ENCODE data around the gene PITPNC1. TPM values are rescaled to one million over a fixed set of nuclear protein-coding genes. Genes with fewer than 3 reads are reported as not detected.

PITPNC1 gene
- total and polyA plus RNA-seq, 12 donors = 4.9 to 33.0 (median 14.0) TPM

GRCh38 chr17:67729903-67730302, 352.8 kb downstream of the PITPNC1 start:
- Histone ChIP-seq H3K27me3 (no peaks in the 10 kb centered on the region), H3K36me3 (replicated peaks in 1 of 2) (peaks cover 0 to 55% of the 10 kb centered on the region in 2 donors), H3K4me3 (no peak overlapping the region), H3K27ac (no peak overlapping the region), H3K9me3 (replicated peaks in 1 of 3) (no peaks in the 10 kb centered on the region), H3K4me1 (replicated peaks in 1 of 2) (no peaks in the 10 kb centered on the region)
- intact Hi-C loops (cut with DNase I) = loop anchor here in 1 of 2 donors (10.0 kb wide), 1 partner anchor 195 kb away; no protein-coding TSS in a partner anchor
- TF ChIP-seq CTCF (IDR thresholded peaks at IDR 0.05) = no peak
- TF ChIP-seq POLR2A (IDR thresholded peaks at IDR 0.05) = no peak
- DNase-seq = no peak
- WGBS, 4 donors = 90 to 98% (median 97%) methylated on average over 6 of the region's 6 CpGs

- H3K9me3 ChIP-seq (replicated peaks in 1 of 3) = no peaks in the 10 kb centered on the region
- no peak overlapping the region for H3K4me3 ChIP-seq
- no peak for DNase-seq
- H3K27me3 ChIP-seq = no peaks in the 10 kb centered on the region
- no peaks in the 10 kb centered on the region for H3K4me1 ChIP-seq (replicated peaks in 1 of 2)
- TF ChIP-seq POLR2A (IDR thresholded peaks at IDR 0.05) (no peak), CTCF (IDR thresholded peaks at IDR 0.05) (no peak)
- 73 to 89% (median 81%) methylated on average over 7 of the region's 7 CpGs for WGBS, 4 donors
- intact Hi-C loops (cut with DNase I) = no loop called here
- no peak overlapping the region for H3K27ac ChIP-seq
- H3K36me3 ChIP-seq (replicated peaks in 1 of 2) = peaks cover 0 to 52% of the 10 kb centered on the region in 2 donors
Measured at GRCh38 chr17:67730731-67731130, 353.6 kb downstream of the PITPNC1 start.

- no peaks in the 10 kb centered on the region for H3K27me3 ChIP-seq
- TF ChIP-seq POLR2A (IDR thresholded peaks at IDR 0.05) (no peak), CTCF (IDR thresholded peaks at IDR 0.05) (no peak)
- no peaks in the 10 kb centered on the region for H3K4me1 ChIP-seq (replicated peaks in 1 of 2)
- H3K27ac ChIP-seq = no peak overlapping the region
- no peak overlapping the region for H3K4me3 ChIP-seq
- intact Hi-C loops (cut with DNase I) = no loop called here
- H3K36me3 ChIP-seq (replicated peaks in 1 of 2) = peaks cover 0 to 54% of the 10 kb centered on the region in 2 donors
- WGBS, 4 donors = 74 to 83% (median 79%) methylated on average over 2 of the region's 2 CpGs
- H3K9me3 ChIP-seq (replicated peaks in 1 of 3) = no peaks in the 10 kb centered on the region
- no peak for DNase-seq
Measured at GRCh38 chr17:67733449-67733848, 356.4 kb downstream of the PITPNC1 start.

GRCh38 chr17:67737145-67737544, 360.1 kb downstream of the PITPNC1 start:
- H3K9me3 ChIP-seq (replicated peaks in 1 of 3) = no peaks in the 10 kb centered on the region
- H3K27ac ChIP-seq = no peak overlapping the region
- H3K27me3 ChIP-seq = no peaks in the 10 kb centered on the region
- intact Hi-C loops (cut with DNase I) = no loop called here
- 85 to 88% (median 88%) methylated on average over 8 of the region's 8 CpGs for WGBS, 4 donors
- no peak for DNase-seq
- no peaks in the 10 kb centered on the region for H3K4me1 ChIP-seq (replicated peaks in 1 of 2)
- H3K4me3 ChIP-seq = no peak overlapping the region
- peaks cover 0 to 71% of the 10 kb centered on the region in 2 donors for H3K36me3 ChIP-seq (replicated peaks in 1 of 2)
- no peak for TF ChIP-seq CTCF (IDR thresholded peaks at IDR 0.05)
- TF ChIP-seq POLR2A (IDR thresholded peaks at IDR 0.05) = no peak

Data from adrenal gland (tissue), 12 donors.